Loucy (cell line): ENCODE measurements around the gene SPATA32.

Experiments
- EZH2phosphoT487 ChIP-seq: fragments of 200-600 bp; IDR thresholded peaks from 2 replicates; pipeline ENCODE4 v1.6.1; 2018; ENCODE audit warnings: antibody characterized with exemption, mild to moderate bottlenecking, moderate library complexity, borderline replicate concordance
- TF ChIP-seq, protein P1 (sequence below): fragments of 200-600 bp; sonication (generic); conservative IDR thresholded peaks from 2 replicates; pipeline ENCODE4 v1.5.1; 2014; ENCODE audit warnings: mild to moderate bottlenecking, antibody characterized with exemption, low read length

DNA sequence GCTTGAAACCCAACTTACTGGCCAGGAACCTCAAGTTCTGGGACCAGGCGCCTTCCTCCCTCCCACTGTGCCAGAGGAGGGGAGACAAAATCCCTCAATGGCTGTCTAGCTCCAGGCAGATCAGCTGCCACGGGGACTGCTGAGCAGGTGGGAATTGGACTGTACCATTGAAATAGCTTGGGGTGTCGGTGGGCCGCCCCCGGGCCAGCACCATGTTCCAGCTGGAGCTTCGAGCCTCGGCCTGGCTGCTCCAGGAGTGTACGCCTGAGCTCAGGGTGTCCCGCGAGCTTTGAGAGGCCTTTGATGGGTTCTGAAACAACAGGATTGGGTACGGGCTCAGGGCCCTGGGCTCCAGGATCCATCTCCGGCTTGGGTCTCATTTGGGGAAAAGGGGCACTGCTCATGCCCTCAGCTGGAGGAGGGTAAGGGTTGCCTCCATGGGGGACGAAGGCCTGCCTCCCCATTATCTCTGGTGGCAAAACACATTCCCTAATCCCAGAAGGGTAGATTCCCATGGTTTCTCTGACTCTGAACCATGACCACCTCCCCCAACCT lies 4.6 kb upstream of the SPATA32 start:
- TF ChIP-seq, protein P1, sequence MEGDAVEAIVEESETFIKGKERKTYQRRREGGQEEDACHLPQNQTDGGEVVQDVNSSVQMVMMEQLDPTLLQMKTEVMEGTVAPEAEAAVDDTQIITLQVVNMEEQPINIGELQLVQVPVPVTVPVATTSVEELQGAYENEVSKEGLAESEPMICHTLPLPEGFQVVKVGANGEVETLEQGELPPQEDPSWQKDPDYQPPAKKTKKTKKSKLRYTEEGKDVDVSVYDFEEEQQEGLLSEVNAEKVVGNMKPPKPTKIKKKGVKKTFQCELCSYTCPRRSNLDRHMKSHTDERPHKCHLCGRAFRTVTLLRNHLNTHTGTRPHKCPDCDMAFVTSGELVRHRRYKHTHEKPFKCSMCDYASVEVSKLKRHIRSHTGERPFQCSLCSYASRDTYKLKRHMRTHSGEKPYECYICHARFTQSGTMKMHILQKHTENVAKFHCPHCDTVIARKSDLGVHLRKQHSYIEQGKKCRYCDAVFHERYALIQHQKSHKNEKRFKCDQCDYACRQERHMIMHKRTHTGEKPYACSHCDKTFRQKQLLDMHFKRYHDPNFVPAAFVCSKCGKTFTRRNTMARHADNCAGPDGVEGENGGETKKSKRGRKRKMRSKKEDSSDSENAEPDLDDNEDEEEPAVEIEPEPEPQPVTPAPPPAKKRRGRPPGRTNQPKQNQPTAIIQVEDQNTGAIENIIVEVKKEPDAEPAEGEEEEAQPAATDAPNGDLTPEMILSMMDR = no peak
- TF ChIP-seq EZH2phosphoT487 = no peak
